CD4-positive, alpha-beta T cell treated with Interferon alpha-2 for 1 hour (primary cell): Measurements from ENCODE around the gene ABCA13.
"Not testable (repeated sequence)": the region's sequence is repeated elsewhere in the genome, so short reads cannot be mapped to it uniquely, and the experiment has no call there.

Source experiments
- DNase-seq, 2 donors: peaks; one replicate each; pipeline ENCODE4 v3.0.0-alpha.2; 2020 to 2022

ABCA13 gene

GRCh38 chr7:48173756-48174382, 2.6 kb downstream of the ABCA13 start:
- DNase-seq = no peak

- DNase-seq = no peak
These were observed 3.8 kb downstream of the ABCA13 start for GRCh38 chr7:48175019-48175418.

DNA sequence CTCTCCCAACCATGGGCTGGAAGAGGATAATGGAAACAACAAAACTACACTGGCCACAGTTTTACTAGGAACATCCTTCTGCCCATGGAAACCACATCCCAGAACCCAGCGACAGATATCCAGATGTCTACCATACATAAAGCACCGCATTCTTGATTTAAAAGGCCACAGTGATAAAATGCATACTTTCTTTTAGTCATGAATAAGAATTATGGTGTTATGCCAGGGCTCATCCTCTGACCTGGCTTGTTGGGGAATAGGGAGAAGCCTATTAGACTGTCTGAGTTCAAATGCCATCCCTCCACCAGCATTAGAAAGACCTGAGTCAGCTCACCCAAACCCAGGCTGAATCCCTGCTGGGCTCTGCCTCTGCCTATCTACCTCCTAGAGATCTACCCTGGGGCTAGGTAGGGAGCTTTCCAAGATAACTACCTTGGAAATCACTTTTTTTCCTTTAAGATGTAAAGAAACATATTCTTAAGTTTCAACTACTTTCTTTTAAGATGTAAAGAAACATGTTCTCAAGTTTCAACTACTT, 5.2 kb downstream of the ABCA13 start:
- DNase-seq = no peak

- no peak for DNase-seq
These were observed 6.0 kb downstream of the ABCA13 start for GRCh38 chr7:48177271-48177670.

DNA sequence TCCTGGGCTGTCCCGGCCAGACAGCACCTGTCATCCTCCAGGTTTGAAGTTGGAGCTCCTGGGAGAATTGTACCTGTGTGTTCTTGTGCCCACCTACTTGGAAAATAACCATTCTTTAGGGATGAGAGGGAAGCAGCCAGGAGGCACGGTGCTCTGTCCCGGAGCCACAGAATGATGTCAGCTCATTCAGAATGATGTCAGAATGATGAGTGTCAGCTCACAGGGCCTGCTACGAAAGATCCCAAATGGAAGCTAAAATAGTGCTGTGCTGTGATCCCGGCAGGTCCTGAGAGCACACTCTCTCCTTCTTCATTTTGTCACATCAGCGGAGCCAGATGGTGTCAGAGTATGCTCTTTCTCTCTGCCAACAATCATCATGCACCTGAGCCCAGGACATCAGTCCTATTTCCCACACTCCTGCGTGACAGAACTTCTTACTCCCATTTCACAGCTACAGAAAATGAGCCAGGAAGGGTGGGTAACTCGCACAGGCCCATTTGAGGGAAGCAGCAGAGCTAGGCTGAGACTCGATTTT, 8.3 kb downstream of the ABCA13 start:
- DNase-seq = no peak

DNA sequence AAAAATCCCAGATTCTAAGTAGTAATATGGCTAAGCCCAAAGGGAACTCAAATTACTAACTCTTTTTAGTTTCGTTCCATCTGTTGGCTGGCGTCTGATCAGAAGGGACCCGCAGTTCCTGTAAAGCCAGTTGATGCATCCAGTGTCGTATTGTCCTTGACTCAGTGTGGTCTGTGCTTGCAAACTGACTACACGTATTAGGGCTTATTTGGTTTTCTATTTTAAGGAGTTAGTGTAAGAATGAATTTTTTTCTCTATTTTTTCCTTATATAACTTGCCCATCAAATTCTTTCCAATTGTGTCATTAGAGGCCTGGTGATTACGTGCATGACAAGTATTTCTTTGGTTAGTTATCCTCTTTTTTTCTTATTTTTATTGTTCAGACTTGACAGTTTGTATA, 9.7 kb downstream of the ABCA13 start:
- no peak for DNase-seq

GRCh38 chr7:48182718-48183369, 11.6 kb downstream of the ABCA13 start:
- DNase-seq = no peak

DNA sequence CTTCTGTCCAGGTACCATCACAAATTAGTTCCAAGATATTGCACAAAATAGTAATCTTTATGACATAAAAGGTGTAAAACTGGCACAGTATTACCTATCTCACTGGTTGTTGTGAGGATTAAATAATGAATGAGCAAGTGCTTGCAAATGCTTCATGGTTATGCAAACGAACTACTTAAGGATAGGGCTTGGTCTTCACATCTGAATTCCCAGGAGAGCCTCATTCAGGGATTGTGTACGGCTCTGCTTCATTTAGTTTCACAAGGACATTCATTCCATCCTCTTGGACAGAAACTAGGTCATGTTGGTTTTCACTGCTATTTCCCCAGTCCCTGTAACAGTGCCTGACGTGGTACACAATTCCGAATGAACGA, 12.1 kb downstream of the ABCA13 start:
- no peak for DNase-seq

DNA sequence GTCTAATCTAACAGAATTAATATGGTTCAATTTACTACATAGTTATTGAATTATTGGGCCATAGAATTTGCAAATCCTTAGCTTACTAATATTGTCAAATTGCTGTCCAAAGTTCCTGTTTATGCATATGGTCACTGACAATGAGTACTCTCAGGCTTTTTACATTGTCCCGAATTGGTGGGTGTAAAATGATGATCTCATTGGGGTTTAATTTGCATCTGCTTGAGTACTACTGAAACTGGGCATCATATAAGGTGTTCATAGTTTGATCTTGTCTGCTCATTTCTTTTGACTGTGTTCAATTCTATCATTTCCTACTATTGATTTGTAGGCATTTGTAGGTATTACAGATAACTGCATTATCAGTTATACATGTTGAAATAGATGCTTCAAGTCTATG, 12.7 kb downstream of the ABCA13 start:
- DNase-seq = no peak

GRCh38 chr7:48188776-48189520, 17.7 kb downstream of the ABCA13 start:
- DNase-seq = no peak

- DNase-seq = no peak
These were observed 21.7 kb downstream of the ABCA13 start for GRCh38 chr7:48192996-48193395.

DNA sequence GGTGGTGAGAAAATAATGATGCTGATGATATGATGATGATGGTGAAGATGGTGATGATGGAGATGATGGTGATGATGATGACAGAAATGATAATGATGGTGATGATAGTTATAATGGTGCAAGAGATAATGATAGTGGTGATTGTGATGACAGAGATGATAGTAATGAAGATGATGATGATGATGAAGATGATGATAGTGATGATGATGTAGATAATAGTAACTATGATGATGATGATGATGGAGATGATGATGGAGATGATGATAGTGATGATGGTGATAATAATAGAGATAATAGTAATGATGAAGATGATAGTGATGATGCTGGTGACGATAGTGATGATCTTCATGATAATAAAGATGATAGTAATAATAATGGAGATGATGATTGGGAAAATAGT, 22.2 kb downstream of the ABCA13 start:
- DNase-seq = no peak

DNA sequence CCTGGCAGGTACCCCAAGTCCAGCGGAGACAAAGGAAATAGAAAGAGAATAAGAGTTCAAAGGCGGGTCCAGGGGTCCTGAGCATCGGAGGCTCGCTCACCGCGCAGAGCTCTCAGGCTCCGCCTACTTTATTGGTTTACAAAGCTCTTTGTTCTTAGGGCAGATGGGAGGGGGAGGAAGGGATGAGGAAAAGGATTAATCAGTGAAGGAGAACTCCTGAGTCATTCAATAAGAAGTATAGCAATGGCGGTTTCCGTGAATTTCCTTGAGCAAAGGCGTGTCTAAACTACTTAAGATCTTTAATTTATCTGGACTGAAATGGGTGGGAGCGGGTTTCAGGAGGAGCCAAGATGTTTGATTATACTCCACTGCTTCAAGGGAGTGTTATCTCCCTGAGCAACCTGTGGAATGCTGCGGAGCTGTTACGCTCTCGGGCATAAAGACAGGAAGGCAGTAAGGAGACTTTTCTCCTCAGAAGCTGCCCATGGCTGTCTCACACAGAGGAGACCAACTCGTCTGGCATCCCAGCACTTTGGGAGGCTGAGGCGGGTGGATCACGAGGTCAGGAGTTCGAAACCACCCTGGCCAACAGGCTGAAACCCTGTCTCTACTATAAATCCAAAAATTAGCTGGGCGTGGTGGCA, 29.8 kb downstream of the ABCA13 start:
- not testable (repeated sequence) for DNase-seq

- DNase-seq = not testable (repeated sequence)
These were observed 31.7 kb downstream of the ABCA13 start for GRCh38 chr7:48202916-48203315.

GRCh38 chr7:48207155-48207675, 36.0 kb downstream of the ABCA13 start:
- no peak for DNase-seq

- no peak for DNase-seq
These were observed 37.8 kb downstream of the ABCA13 start for GRCh38 chr7:48209004-48209600.

- no peak for DNase-seq
These were observed 42.0 kb downstream of the ABCA13 start for GRCh38 chr7:48213226-48213625.

DNA sequence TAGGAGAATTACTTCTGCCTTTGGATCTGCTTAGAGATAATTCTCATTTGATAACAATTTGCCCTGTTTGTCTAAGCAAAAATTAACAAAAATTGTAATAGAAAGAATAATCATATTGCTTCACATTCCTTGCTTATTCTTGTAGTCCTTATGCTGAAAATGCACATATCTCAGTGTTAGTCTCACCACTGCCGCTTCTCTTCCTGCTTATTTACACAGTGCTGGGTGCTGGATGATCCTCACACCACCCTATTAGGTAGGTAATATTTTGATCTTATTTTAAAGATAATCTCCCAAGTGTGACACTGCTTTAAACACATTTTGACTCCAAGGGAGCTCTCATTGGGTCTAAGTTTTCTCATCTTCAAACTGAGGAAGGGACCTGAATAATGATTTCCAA, 46.0 kb downstream of the ABCA13 start:
- DNase-seq = no peak

- no peak for DNase-seq
These were observed 46.5 kb downstream of the ABCA13 start for GRCh38 chr7:48217753-48218152.

GRCh38 chr7:48224042-48224441, 52.8 kb downstream of the ABCA13 start:
- no peak for DNase-seq

GRCh38 chr7:48225101-48225500, 53.8 kb downstream of the ABCA13 start:
- DNase-seq = no peak

- no peak for DNase-seq
These were observed 66.1 kb downstream of the ABCA13 start for GRCh38 chr7:48237354-48237753.

- no peak for DNase-seq
These were observed 71.6 kb downstream of the ABCA13 start for GRCh38 chr7:48242846-48243245.
